Endothelial cell of umbilical vein (primary cell): Measurements from ENCODE around the gene UBD. TPM values are rescaled to one million over a fixed set of nuclear protein-coding genes. Genes with fewer than 3 reads are reported as not detected.

Experiments used
- BruUV-seq: library from RNA; stranded (reverse); fragments of 400-500 nt; replicated peaks from 2 replicates; lab custom pipeline; 2021; lab: Mats Ljungman, UMichigan
- CTCF ChIA-PET: fragments of 300-600, 350-600 bp; sonication (Branson Sonifier 250); formaldehyde crosslinking; loops from one replicate; lab custom pipeline; 2021; ENCODE audit warnings: antibody characterized with exemption, inconsistent platforms; lab: Charles Lee
- POLR2A ChIA-PET: fragments of 300-600, 350-600 bp; sonication (Branson Sonifier 250); formaldehyde crosslinking; loops from one replicate; lab custom pipeline; 2021; ENCODE audit warnings: antibody characterized with exemption, inconsistent platforms; lab: Charles Lee
- DNase-seq: peaks from one replicate; pipeline ENCODE4 v3.0.0-alpha.2; 2011; ENCODE audit warnings: low read depth, low spot score
- FAIRE-seq: peaks from 2 replicates; lab custom pipeline; 2011; peaks lifted over from hg19 to GRCh38; lab: Jason Lieb, UNC
- H2AFZ ChIP-seq: 2 replicates; pipeline ENCODE4 v1.6.0; 2012; ENCODE audit warnings: low read depth, low read length, control low read depth, inconsistent platforms
- H3K27ac ChIP-seq: 2 replicates; pipeline ENCODE4 v1.5.1; 2011; ENCODE audit warnings: low read depth, mild to moderate bottlenecking, control low read depth, low read length, moderate library complexity; ENCODE audit not compliant: insufficient read depth
- H3K27me3 ChIP-seq, 2 experiments: 2 replicates each; pipeline versions ENCODE4 v1.6.0 to v1.6.1; 2011; ENCODE audit warnings: low read length in 2 of 2, mixed read lengths in 1 of 2; ENCODE audit not compliant: control insufficient read depth in 2 of 2, insufficient read depth in 2 of 2
- H3K36me3 ChIP-seq, 2 experiments: 2 replicates in 1 of 2; 3 replicates in 1 of 2; pipeline ENCODE4 v1.5.1; 2011; ENCODE audit warnings: low read length in 2 of 2, mild to moderate bottlenecking in 1 of 2, moderate library complexity in 1 of 2; ENCODE audit not compliant: control insufficient read depth in 2 of 2, insufficient read depth in 2 of 2; ENCODE audit errors: extremely low read depth in 1 of 2
- H3K4me1 ChIP-seq: 3 replicates; pipeline ENCODE4 v1.5.1; 2011; ENCODE audit warnings: mild to moderate bottlenecking, low read length; ENCODE audit not compliant: control insufficient read depth, insufficient read depth; ENCODE audit errors: extremely low read depth
- H3K4me2 ChIP-seq: 2 replicates; pipeline ENCODE4 v1.6.1; 2011; ENCODE audit warnings: low read length, control low read depth, mixed read lengths; ENCODE audit not compliant: insufficient read depth
- H3K4me3 ChIP-seq, 3 experiments: fragments of 200-600 bp in 1 of 3; sonication (generic), shearing (Covaris generic) in 1 of 3; replicated peaks in 1 of 3; 2 replicates each; pipeline ENCODE4 v1.5.1; 2011 to 2016; ENCODE audit warnings: control low read depth in 3 of 3, low read length in 3 of 3, mild to moderate bottlenecking in 2 of 3, inconsistent platforms in 1 of 3, low read depth in 1 of 3, moderate library complexity in 1 of 3; ENCODE audit not compliant: insufficient read depth in 1 of 3
- H3K79me2 ChIP-seq: 2 replicates; pipeline ENCODE4 v1.6.0; 2012; ENCODE audit warnings: low read length, inconsistent platforms; ENCODE audit not compliant: control insufficient read depth, insufficient read depth
- H3K9ac ChIP-seq: replicated peaks from 2 replicates; pipeline ENCODE3; 2011; ENCODE audit warnings: low read length, control low read depth; ENCODE audit not compliant: insufficient read depth; ENCODE audit errors: extremely low read depth
- H3K9me1 ChIP-seq: replicated peaks from 3 replicates; pipeline ENCODE4 v1.6.0; 2011; ENCODE audit warnings: mild to moderate bottlenecking, low read length; ENCODE audit not compliant: control insufficient read depth, insufficient read depth; ENCODE audit errors: extremely low read depth
- H3K9me3 ChIP-seq: replicated peaks from 2 replicates; pipeline ENCODE4 v1.5.1; 2012; ENCODE audit warnings: low read length, inconsistent platforms; ENCODE audit not compliant: control insufficient read depth, insufficient read depth
- H4K20me1 ChIP-seq: replicated peaks from 2 replicates; pipeline ENCODE3; 2011; ENCODE audit warnings: mild to moderate bottlenecking, low read length; ENCODE audit not compliant: control insufficient read depth, insufficient read depth; ENCODE audit errors: extremely low read depth
- CTCF ChIP-seq, 2 donors: IDR thresholded peaks; 1 replicate in 1 of 2; 2 replicates in 1 of 2; pipeline ENCODE4 v1.5.1; 2011; ENCODE audit warnings: low read length in 2 of 2, mild to moderate bottlenecking in 2 of 2, moderate library complexity in 2 of 2, control low read depth in 1 of 2, inconsistent platforms in 1 of 2, low read depth in 1 of 2; ENCODE audit not compliant: insufficient read depth in 1 of 2; ENCODE audit errors: extremely low read depth in 1 of 2
- EZH2 ChIP-seq: IDR thresholded peaks from 2 replicates; pipeline ENCODE4 v1.6.1; 2012; ENCODE audit warnings: borderline replicate concordance, low read depth, mild to moderate bottlenecking, moderate library complexity, low read length, inconsistent platforms; ENCODE audit not compliant: severe bottlenecking
- FOS ChIP-seq: IDR thresholded peaks from 2 replicates; pipeline ENCODE4 v1.6.1; 2011; ENCODE audit warnings: mild to moderate bottlenecking, low read length, moderate library complexity, borderline replicate concordance; ENCODE audit not compliant: insufficient read depth
- GATA2 ChIP-seq: IDR thresholded peaks from 2 replicates; pipeline ENCODE4 v1.7.0; 2011; ENCODE audit warnings: low read depth, mild to moderate bottlenecking, moderate library complexity, mixed read lengths, low read length; ENCODE audit not compliant: insufficient read length, insufficient read depth
- JUN ChIP-seq: IDR thresholded peaks from 2 replicates; pipeline ENCODE4 v1.6.1; 2011; ENCODE audit warnings: borderline replicate concordance, low read depth; ENCODE audit not compliant: insufficient read length, insufficient read depth
- MAX ChIP-seq: IDR thresholded peaks from 2 replicates; pipeline ENCODE4 v1.6.1; 2011; ENCODE audit not compliant: insufficient read depth, insufficient read length
- MYC ChIP-seq: IDR thresholded peaks from one replicate; pipeline ENCODE4 v1.6.1; 2011; ENCODE audit warnings: mild to moderate bottlenecking, low read depth, low read length
- POLR2A ChIP-seq: IDR thresholded peaks from 2 replicates; pipeline ENCODE4 v1.6.1; 2012; ENCODE audit warnings: low read depth, mild to moderate bottlenecking, control low read depth, low read length
- POLR2AphosphoS5 ChIP-seq: IDR thresholded peaks from 2 replicates; pipeline ENCODE4 v1.6.1; 2012; ENCODE audit warnings: low read depth, mild to moderate bottlenecking, control low read depth, low read length, moderate library complexity; ENCODE audit not compliant: insufficient read depth
- dilution Hi-C: fragments of 300-500 bp; cut with MboI; formaldehyde crosslinking; loops from one replicate; pipeline ENCODE4 v1.15.0; 2019; ENCODE audit warnings: low sequenced_read_pairs; ENCODE audit not compliant: extremely low pct_ligation_motif_present
- intact Hi-C: fragments of 100-400 bp; cut with micrococcal nuclease; formaldehyde crosslinking; loops from one replicate; pipeline ENCODE4 v1.10.0; 2022
- polyA plus RNA-seq, 4 experiments: library from polyadenylated mRNA; depleted of rRNA in 3 of 4; stranded (reverse) in 3 of 4; unstranded in 1 of 4; fragments of >200 nt; gene quantifications; 2 replicates each; pipeline versions ENCODE4 v1.2.1 to v1.2.3, GENCODE V29; 2011 to 2012; ENCODE audit warnings: missing spikeins in 1 of 4
- total RNA-seq: library from RNA; stranded (reverse); gene quantifications from 2 replicates; pipeline ENCODE4 v1.2.3, GENCODE V29; 2021

Gene UBD
- total and polyA plus RNA-seq, 2 donors (not counting 3 experiments of a cell fraction or from before 2014, with no cell fraction given) = 0.10 to 0.31 TPM

GRCh38 chr6:29608131-29608530, 48.6 kb upstream of the UBD start:
- Histone ChIP-seq H3K4me2 (no peak overlapping the region), H3K27me3 (no peaks in the 10 kb centered on the region), H2AFZ (no peak overlapping the region), H3K4me1 (no peaks in the 10 kb centered on the region), H3K9me3 (no peaks in the 10 kb centered on the region), H3K4me3 (no peak overlapping the region), H3K9ac (no peak overlapping the region), H3K36me3 (peaks cover 15 to 36% of the 10 kb centered on the region in 2 experiments), H3K79me2 (no peaks in the 10 kb centered on the region), H4K20me1 (no peaks in the 10 kb centered on the region), H3K9me1 (no peaks in the 10 kb centered on the region), H3K27ac (no peak overlapping the region)
- intact Hi-C loops = no loop called here
- dilution Hi-C loops = no loop called here
- TF ChIP-seq MYC = no peak
- no peak for TF ChIP-seq POLR2A
- TF ChIP-seq MAX = no peak
- TF ChIP-seq JUN = no peak
- no peak for TF ChIP-seq POLR2AphosphoS5
- no peak for TF ChIP-seq EZH2
- no peak for TF ChIP-seq CTCF (IDR thresholded peaks at IDR 0.05; ENCODE audit: extremely low read depth in 1 of 2, insufficient read depth in 1 of 2, low read depth in 1 of 2, low read length in 2 of 2)
- TF ChIP-seq GATA2 = no peak
- no peak for TF ChIP-seq FOS
- ChIA-PET POLR2A (no interaction called here), CTCF (no interaction called here)
- no peak for DNase-seq
- no TSS peak for BruUV-seq
- FAIRE-seq = no peak
